ENCODE measurements around the gene KRT8.
"Not testable (repeated sequence)": the region's sequence is repeated elsewhere in the genome, so short reads cannot be mapped to it uniquely, and the experiment has no call there.

Gene KRT8

GRCh38 chr12:52873832-52874572 lies 30.9 kb downstream of the KRT8 start:
- Mint-ChIP-seq H3K4me3 (peak overlapping the region; percentile 66 to 81), H3K27ac (peak overlapping the region; percentile 38 to 89), H3K27me3 (peaks cover 7% of the 10 kb centered on the region), H3K4me1 (peaks cover 36% of the 10 kb centered on the region), H3K9me3 (no peaks in the 10 kb centered on the region)
- ATAC-seq (peak; percentile 63), DNase-seq (peak; percentile 38 to 43)

GRCh38 chr12:52873513-52873831 lies 31.4 kb downstream of the KRT8 start:
- peaks cover 31% of the 10 kb centered on the region for H3K4me1 Mint-ChIP-seq
- ATAC-seq (no peak), DNase-seq (no peak)
- peaks cover 1% of the 10 kb centered on the region for H3K27me3 Mint-ChIP-seq
- H3K4me3 Mint-ChIP-seq: peak overlapping the region; percentile 64 to 81
- H3K27ac Mint-ChIP-seq: peak overlapping the region; percentile 38 to 89
- H3K9me3 Mint-ChIP-seq: no peaks in the 10 kb centered on the region

GRCh38 chr12:52872644-52873389 lies 32.1 kb downstream of the KRT8 start:
- H3K27ac Mint-ChIP-seq: no peak overlapping the region
- peak overlapping the region in 1 of 2 donors; percentile 64 for H3K4me3 Mint-ChIP-seq
- no peaks in the 10 kb centered on the region for H3K27me3 Mint-ChIP-seq
- H3K9me3 Mint-ChIP-seq: no peaks in the 10 kb centered on the region
- DNase-seq (no peak), ATAC-seq (no peak)
- peaks cover 35% of the 10 kb centered on the region for H3K4me1 Mint-ChIP-seq

- ATAC-seq (no peak), DNase-seq (no peak)
- Mint-ChIP-seq H3K9me3 (no peaks in the 10 kb centered on the region), H3K27me3 (no peaks in the 10 kb centered on the region), H3K27ac (no peak overlapping the region), H3K4me3 (no peak overlapping the region), H3K4me1 (peaks cover 47% of the 10 kb centered on the region)
Measured at GRCh38 chr12:52871291-52872039, 33.4 kb downstream of the KRT8 start.

GRCh38 chr12:52870361-52871290 lies 34.2 kb downstream of the KRT8 start:
- Mint-ChIP-seq H3K9me3 (no peaks in the 10 kb centered on the region), H3K27me3 (no peaks in the 10 kb centered on the region), H3K27ac (no peak overlapping the region), H3K4me1 (peaks cover 47% of the 10 kb centered on the region), H3K4me3 (no peak overlapping the region)
- peak; percentile 80 to 83 for DNase-seq
- ATAC-seq: peak; percentile 79

GRCh38 chr12:52867642-52868041 lies 37.2 kb downstream of the KRT8 start:
- Mint-ChIP-seq H3K4me3 (peak overlapping the region in 1 of 2 donors; percentile 11), H3K27me3 (no peaks in the 10 kb centered on the region), H3K4me1 (peaks cover 27% of the 10 kb centered on the region), H3K9me3 (no peaks in the 10 kb centered on the region), H3K27ac (no peak overlapping the region)
- ATAC-seq: no peak
- no peak for DNase-seq

- no peaks in the 10 kb centered on the region for H3K27me3 Mint-ChIP-seq
- H3K27ac Mint-ChIP-seq: no peak overlapping the region
- ATAC-seq: no peak
- no peaks in the 10 kb centered on the region for H3K9me3 Mint-ChIP-seq
- H3K4me3 Mint-ChIP-seq: no peak overlapping the region
- peaks cover 27% of the 10 kb centered on the region for H3K4me1 Mint-ChIP-seq
- DNase-seq: no peak
Measured at GRCh38 chr12:52867152-52867551, 37.7 kb downstream of the KRT8 start.

- ATAC-seq: no peak
- Mint-ChIP-seq H3K4me3 (no peak overlapping the region), H3K27me3 (no peaks in the 10 kb centered on the region), H3K9me3 (no peaks in the 10 kb centered on the region), H3K4me1 (peaks cover 21% of the 10 kb centered on the region), H3K27ac (no peak overlapping the region)
- DNase-seq: peak; percentile 19 to 24
Measured at GRCh38 chr12:52865090-52865944, 39.6 kb downstream of the KRT8 start.

- H3K4me3 Mint-ChIP-seq: no peak overlapping the region
- no peak overlapping the region for H3K27ac Mint-ChIP-seq
- H3K4me1 Mint-ChIP-seq: peaks cover 4% of the 10 kb centered on the region
- no peaks in the 10 kb centered on the region for H3K27me3 Mint-ChIP-seq
- no peaks in the 10 kb centered on the region for H3K9me3 Mint-ChIP-seq
- ATAC-seq: no peak
- no peak for DNase-seq
Measured at GRCh38 chr12:52862023-52862422, 42.9 kb downstream of the KRT8 start.

- H3K4me3 Mint-ChIP-seq: no peak overlapping the region
- ATAC-seq: no peak
- H3K27ac Mint-ChIP-seq: no peak overlapping the region
- no peak for DNase-seq
- no peaks in the 10 kb centered on the region for H3K27me3 Mint-ChIP-seq
- H3K9me3 Mint-ChIP-seq: no peaks in the 10 kb centered on the region
- H3K4me1 Mint-ChIP-seq: no peaks in the 10 kb centered on the region
Measured at GRCh38 chr12:52861511-52861910, 43.4 kb downstream of the KRT8 start.

GRCh38 chr12:52860102-52860823 lies 44.6 kb downstream of the KRT8 start:
- Mint-ChIP-seq H3K27ac (no peak overlapping the region), H3K4me3 (no peak overlapping the region), H3K4me1 (no peaks in the 10 kb centered on the region), H3K27me3 (no peaks in the 10 kb centered on the region), H3K9me3 (no peaks in the 10 kb centered on the region)
- DNase-seq (no peak), ATAC-seq (no peak)

- no peak overlapping the region for H3K27ac Mint-ChIP-seq
- H3K4me3 Mint-ChIP-seq: no peak overlapping the region
- no peaks in the 10 kb centered on the region for H3K4me1 Mint-ChIP-seq
- ATAC-seq (no peak), DNase-seq (no peak)
- no peaks in the 10 kb centered on the region for H3K9me3 Mint-ChIP-seq
- H3K27me3 Mint-ChIP-seq: no peaks in the 10 kb centered on the region
Measured at GRCh38 chr12:52857500-52857899, 47.4 kb downstream of the KRT8 start.

- DNase-seq (no peak), ATAC-seq (no peak)
- Mint-ChIP-seq H3K27ac (no peak overlapping the region), H3K4me1 (no peaks in the 10 kb centered on the region), H3K27me3 (no peaks in the 10 kb centered on the region), H3K4me3 (no peak overlapping the region), H3K9me3 (no peaks in the 10 kb centered on the region)
Measured at GRCh38 chr12:52856787-52857186, 48.1 kb downstream of the KRT8 start.

- H3K9me3 Mint-ChIP-seq, DNase-seq, H3K4me3 Mint-ChIP-seq, ATAC-seq, H3K27me3 Mint-ChIP-seq, H3K27ac Mint-ChIP-seq, H3K4me1 Mint-ChIP-seq: not testable (repeated sequence)
Measured at GRCh38 chr12:52856077-52856476, 48.8 kb downstream of the KRT8 start.

Data from stimulated activated naive CD8-positive, alpha-beta T cell treated with anti-CD3 and anti-CD28 coated beads, Interleukin-15, amount 100 ng/mL, for 72 hours (primary cell).